Progenitor cell of endocrine pancreas (in vitro differentiated cells): ENCODE measurements around the gene FIGLA. TPM values are rescaled to one million over a fixed set of nuclear protein-coding genes. Genes with fewer than 3 reads are reported as not detected.
"Not testable (repeated sequence)": the region's sequence is repeated elsewhere in the genome, so short reads cannot be mapped to it uniquely, and the experiment has no call there.

Experiments
- DNase-seq: peaks from one replicate; pipeline ENCODE4 v3.0.0; 2021; ENCODE audit warnings: low spot score; ENCODE audit not compliant: unreplicated experiment
- H3K27ac Mint-ChIP-seq: 2 replicates; pipeline ENCODE4 v1.8.0; 2021; ENCODE audit warnings: mild to moderate bottlenecking, moderate library complexity, mixed read lengths
- H3K27me3 Mint-ChIP-seq: 2 replicates; pipeline ENCODE4 v1.8.0; 2021; ENCODE audit warnings: mixed read lengths
- H3K36me3 Mint-ChIP-seq: 2 replicates; pipeline ENCODE4 v1.8.0; 2022; ENCODE audit warnings: mixed read lengths; ENCODE audit not compliant: insufficient read depth
- H3K4me1 Mint-ChIP-seq: 2 replicates; pipeline ENCODE4 v1.8.0; 2021; ENCODE audit warnings: low read depth, mixed read lengths
- H3K4me3 Mint-ChIP-seq: 2 replicates; pipeline ENCODE4 v1.8.0; 2021; ENCODE audit warnings: low read depth, mild to moderate bottlenecking, moderate library complexity, mixed read lengths
- H3K9me3 Mint-ChIP-seq: 2 replicates; pipeline ENCODE4 v1.8.0; 2021; ENCODE audit warnings: low read depth, mixed read lengths
- total RNA-seq: library from RNA; stranded (reverse); gene quantifications from 2 replicates; pipeline ENCODE4 v1.2.1, GENCODE V29; 2021
- TF ChIP-seq, protein P1 (sequence below): fragments of 200-600 bp; sonication (generic); IDR thresholded peaks from one replicate; pipeline ENCODE4 v1.5.0; 2021; ENCODE audit warnings: antibody characterized with exemption, mild to moderate bottlenecking; ENCODE audit not compliant: unreplicated experiment

The FIGLA gene
- total RNA-seq, 1 donor from 2014 or later, result not detected

DNA sequence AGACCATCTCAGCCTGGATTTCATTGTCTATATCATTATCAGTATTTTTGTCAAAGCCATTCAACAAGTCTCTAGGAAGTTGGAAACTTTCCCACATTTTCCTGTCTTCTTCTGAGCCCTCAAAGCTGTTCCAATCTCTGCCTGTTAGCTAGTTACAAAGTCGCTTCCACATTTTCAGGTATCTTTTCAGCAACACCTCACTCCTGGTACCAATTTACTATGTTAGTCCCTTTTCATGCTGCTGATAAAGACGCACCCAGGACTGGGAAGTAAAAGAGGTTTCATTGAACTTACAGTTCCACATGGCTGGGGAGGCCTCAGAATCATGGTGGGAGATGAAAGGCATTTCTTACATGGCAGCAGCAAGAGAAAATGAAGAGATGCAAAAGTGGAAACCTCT is 9.3 kb upstream of the FIGLA start:
- Mint-ChIP-seq H3K4me1 (no peaks in the 10 kb centered on the region), H3K9me3 (peaks cover 8% of the 10 kb centered on the region), H3K27me3 (peaks cover 60% of the 10 kb centered on the region)

DNA sequence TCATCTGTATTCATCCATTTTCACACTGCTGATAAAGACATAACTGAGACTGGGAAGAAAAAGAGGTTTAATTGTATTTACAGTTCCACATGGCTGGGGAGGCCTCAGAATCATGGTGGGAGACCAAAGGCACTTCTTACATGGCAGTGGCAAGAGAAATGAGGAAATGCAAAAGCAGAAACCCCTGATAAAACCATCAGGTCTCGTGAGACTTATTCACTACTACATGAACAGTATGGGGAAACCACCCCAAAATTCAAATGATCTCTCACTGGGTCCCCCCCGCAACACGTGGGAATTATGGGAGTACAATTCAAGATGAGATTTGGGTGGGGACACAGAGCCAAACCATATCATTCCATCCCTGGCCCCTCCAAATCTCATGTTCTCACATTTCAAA is 7.6 kb upstream of the FIGLA start:
- not testable (repeated sequence) for H3K4me1 Mint-ChIP-seq, DNase-seq, H3K4me3 Mint-ChIP-seq, H3K9me3 Mint-ChIP-seq, H3K36me3 Mint-ChIP-seq, H3K27ac Mint-ChIP-seq
- H3K27me3 Mint-ChIP-seq, result peaks cover 65% of the 10 kb centered on the region

More for the DNA sequence above, 9.3 kb upstream of the FIGLA start:
- no peak overlapping the region for H3K27ac Mint-ChIP-seq
- H3K4me3 Mint-ChIP-seq, result no peak overlapping the region
- no peak for DNase-seq
- TF ChIP-seq, protein P1, sequence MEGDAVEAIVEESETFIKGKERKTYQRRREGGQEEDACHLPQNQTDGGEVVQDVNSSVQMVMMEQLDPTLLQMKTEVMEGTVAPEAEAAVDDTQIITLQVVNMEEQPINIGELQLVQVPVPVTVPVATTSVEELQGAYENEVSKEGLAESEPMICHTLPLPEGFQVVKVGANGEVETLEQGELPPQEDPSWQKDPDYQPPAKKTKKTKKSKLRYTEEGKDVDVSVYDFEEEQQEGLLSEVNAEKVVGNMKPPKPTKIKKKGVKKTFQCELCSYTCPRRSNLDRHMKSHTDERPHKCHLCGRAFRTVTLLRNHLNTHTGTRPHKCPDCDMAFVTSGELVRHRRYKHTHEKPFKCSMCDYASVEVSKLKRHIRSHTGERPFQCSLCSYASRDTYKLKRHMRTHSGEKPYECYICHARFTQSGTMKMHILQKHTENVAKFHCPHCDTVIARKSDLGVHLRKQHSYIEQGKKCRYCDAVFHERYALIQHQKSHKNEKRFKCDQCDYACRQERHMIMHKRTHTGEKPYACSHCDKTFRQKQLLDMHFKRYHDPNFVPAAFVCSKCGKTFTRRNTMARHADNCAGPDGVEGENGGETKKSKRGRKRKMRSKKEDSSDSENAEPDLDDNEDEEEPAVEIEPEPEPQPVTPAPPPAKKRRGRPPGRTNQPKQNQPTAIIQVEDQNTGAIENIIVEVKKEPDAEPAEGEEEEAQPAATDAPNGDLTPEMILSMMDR, result no peak
- H3K36me3 Mint-ChIP-seq, result no peaks in the 10 kb centered on the region

DNA sequence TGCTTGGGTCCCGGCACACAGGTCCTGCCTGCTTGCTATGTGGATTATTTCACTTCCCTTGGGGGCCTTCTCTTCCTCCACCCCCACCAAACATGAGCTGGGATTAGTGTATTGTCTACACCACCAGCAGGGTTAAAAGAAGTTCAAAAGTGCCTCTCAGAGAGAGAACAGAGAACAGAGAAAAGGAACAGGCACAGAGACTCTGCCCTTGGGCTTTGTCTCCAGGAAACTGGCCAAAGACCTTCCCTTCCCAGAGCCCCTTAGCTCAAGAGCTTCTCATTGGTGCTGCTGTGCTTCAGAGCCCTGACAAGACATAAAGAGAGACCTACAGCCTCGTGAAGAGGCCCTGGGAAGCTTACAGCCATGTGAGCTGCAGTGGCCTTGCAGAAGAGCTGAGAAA is 7.1 kb upstream of the FIGLA start:
- TF ChIP-seq, protein P1, result no peak
- Mint-ChIP-seq H3K27me3 (peaks cover 67% of the 10 kb centered on the region), H3K9me3 (peaks cover 8% of the 10 kb centered on the region), H3K4me3 (no peak overlapping the region), H3K36me3 (no peaks in the 10 kb centered on the region), H3K4me1 (no peaks in the 10 kb centered on the region), H3K27ac (no peak overlapping the region)
- DNase-seq, result no peak

DNA sequence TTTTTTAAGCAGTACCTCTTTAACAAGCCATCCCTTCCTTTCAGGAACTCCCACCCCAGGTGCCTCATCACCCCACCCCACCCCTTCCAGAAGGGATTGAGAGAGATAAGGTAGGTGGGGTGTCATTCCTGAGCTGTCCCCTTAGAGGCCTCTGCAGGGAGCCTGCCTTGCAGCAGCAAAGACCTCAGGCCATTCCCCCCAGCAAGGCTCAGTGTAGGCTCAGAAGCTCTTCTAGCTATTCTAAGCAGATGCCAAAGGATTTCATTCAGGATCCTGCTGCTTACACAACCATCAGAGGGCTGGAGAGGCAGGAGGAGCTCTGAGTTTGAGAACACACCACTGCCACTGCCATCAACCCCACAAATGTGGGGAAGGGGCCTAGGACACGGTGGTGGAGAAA is 5.8 kb upstream of the FIGLA start:
- Mint-ChIP-seq H3K4me3 (no peak overlapping the region), H3K36me3 (no peaks in the 10 kb centered on the region), H3K9me3 (peaks cover 8% of the 10 kb centered on the region), H3K4me1 (no peaks in the 10 kb centered on the region), H3K27me3 (peaks cover 72% of the 10 kb centered on the region), H3K27ac (no peak overlapping the region)
- no peak for DNase-seq
- TF ChIP-seq, protein P1, result no peak

DNA sequence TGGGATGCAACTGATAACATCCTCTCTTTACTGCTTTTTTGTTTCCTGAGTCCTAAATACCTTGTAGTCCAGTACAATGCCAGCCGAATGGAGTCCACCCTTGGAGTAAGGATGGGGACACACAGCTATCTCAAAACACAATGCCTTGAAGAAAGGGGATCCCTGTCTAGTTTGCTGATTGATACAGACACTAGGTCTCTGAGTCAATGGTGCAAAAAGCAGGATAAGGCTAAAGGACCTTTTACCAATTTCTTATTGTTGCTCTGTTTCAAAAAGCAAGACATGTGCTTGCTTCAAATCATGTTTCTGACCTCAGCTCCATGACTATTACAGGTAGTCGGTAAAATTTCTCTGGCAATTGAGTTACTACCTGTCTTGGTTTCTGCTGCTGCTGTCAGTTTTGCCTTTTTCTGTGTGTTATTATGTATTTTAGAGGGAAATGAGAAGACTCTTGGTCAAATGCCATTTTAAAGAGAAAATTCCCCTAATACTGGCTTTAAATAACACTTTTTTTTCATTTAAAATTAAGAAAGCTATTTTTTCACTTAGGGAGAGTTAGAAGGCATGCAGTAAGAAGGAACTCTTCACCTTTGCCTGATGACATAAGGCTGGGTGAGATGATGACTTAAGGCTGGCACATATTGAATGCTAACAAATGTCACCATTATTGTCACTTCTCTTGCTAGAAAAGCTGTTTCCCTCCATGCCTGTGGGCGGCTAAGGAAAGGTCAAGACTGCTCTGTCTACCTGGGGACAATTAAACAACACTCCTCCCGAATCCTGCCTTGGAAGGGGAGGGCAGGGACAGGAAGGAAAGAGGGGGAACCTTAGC is 4.9 kb upstream of the FIGLA start:
- Mint-ChIP-seq H3K4me1 (no peaks in the 10 kb centered on the region), H3K4me3 (no peak overlapping the region), H3K27ac (no peak overlapping the region), H3K9me3 (peaks cover 8% of the 10 kb centered on the region), H3K27me3 (peaks cover 71% of the 10 kb centered on the region), H3K36me3 (no peaks in the 10 kb centered on the region)
- DNase-seq, result no peak
- TF ChIP-seq, protein P1, result no peak

DNA sequence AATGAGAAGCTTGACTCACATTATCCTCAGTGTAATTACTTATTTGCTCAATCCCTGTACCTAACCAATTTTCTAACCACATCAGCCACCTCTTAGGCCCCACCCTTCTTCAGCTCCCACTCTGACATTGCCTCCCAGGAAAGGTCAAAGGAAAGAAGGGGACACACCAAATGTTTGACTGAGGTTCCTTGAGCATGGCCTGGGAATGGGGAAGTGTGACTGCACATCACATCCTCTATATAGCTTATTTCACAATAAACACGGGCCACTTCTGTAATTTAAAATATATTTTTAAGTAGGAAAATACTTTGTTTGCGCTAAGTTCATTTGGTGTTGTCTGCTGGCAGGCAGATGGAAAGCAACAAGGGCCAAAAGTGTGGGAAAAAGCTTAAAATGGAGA is 3.0 kb upstream of the FIGLA start:
- TF ChIP-seq, protein P1, result no peak
- H3K4me1 Mint-ChIP-seq, result peaks cover 2% of the 10 kb centered on the region
- H3K27ac Mint-ChIP-seq, result no peak overlapping the region
- H3K9me3 Mint-ChIP-seq, result no peaks in the 10 kb centered on the region
- peaks cover 77% of the 10 kb centered on the region for H3K27me3 Mint-ChIP-seq
- no peak overlapping the region for H3K4me3 Mint-ChIP-seq
- no peak for DNase-seq
- no peaks in the 10 kb centered on the region for H3K36me3 Mint-ChIP-seq
